SK-N-SH treated with all-trans-retinoic acid at 6 μM for 48 hours (cell line): ENCODE data around the gene AGBL3.
"Not testable (repeated sequence)": the region's sequence is repeated elsewhere in the genome, so short reads cannot be mapped to it uniquely, and the experiment has no call there.

Source experiments
- ATAC-seq: fragments of 200-7000 bp; cut with Tn5 transposase; 3 replicates; pipeline ENCODE4 v1.9.1; 2020; ENCODE audit warnings: mild to moderate bottlenecking, moderate library complexity
- ARNTL ChIP-seq: fragments of 450-650 bp; formaldehyde crosslinking; IDR thresholded peaks from 2 replicates; pipeline ENCODE4 v1.5.0; 2020; ENCODE audit warnings: low read depth, mild to moderate bottlenecking, moderate library complexity, borderline replicate concordance
- BACH2 ChIP-seq: fragments of 250-450 bp; sonication (Bioruptor Pico); IDR thresholded peaks from 2 replicates; pipeline ENCODE4 v1.9.0; 2021; ENCODE audit warnings: mild to moderate bottlenecking, borderline replicate concordance
- CREB5 ChIP-seq: fragments of 250-450 bp; sonication (Bioruptor Pico); IDR thresholded peaks from 2 replicates; pipeline ENCODE4 v1.5.1; 2020; ENCODE audit warnings: low read depth, mild to moderate bottlenecking, moderate library complexity
- CSDC2 ChIP-seq: fragments of 250-450 bp; sonication (Bioruptor Pico); IDR thresholded peaks from 2 replicates; pipeline ENCODE4 v1.5.0; 2020; ENCODE audit warnings: mild to moderate bottlenecking, moderate library complexity
- ESRRG ChIP-seq: fragments of 250-450 bp; sonication (Bioruptor Pico); IDR thresholded peaks from 2 replicates; pipeline ENCODE4 v1.6.1; 2021; ENCODE audit warnings: mild to moderate bottlenecking
- GLIS3 ChIP-seq: fragments of 250-450 bp; sonication (Bioruptor Pico); IDR thresholded peaks from 2 replicates; pipeline ENCODE4 v1.5.0; 2020; ENCODE audit warnings: mild to moderate bottlenecking, moderate library complexity
- ISL1 ChIP-seq: fragments of 250-450 bp; sonication (Bioruptor Pico); IDR thresholded peaks from 2 replicates; pipeline ENCODE4 v2.1.2; 2022; ENCODE audit warnings: mild to moderate bottlenecking, moderate library complexity
- OSR1 ChIP-seq: fragments of 250-450 bp; sonication (Bioruptor Pico); IDR thresholded peaks from 2 replicates; pipeline ENCODE4 v1.8.0; 2022; ENCODE audit warnings: moderate library complexity, mild to moderate bottlenecking, inconsistent platforms
- PPARA ChIP-seq: fragments of 250-450 bp; sonication (Bioruptor Pico); IDR thresholded peaks from 2 replicates; pipeline ENCODE4 v1.5.0; 2020; ENCODE audit warnings: mild to moderate bottlenecking, borderline replicate concordance
- RARB ChIP-seq: fragments of 250-450 bp; sonication (Bioruptor Pico); IDR thresholded peaks from 2 replicates; pipeline ENCODE4 v1.8.0; 2021; ENCODE audit warnings: mild to moderate bottlenecking, moderate library complexity
- SNAI2 ChIP-seq: fragments of 250-450 bp; sonication (Bioruptor Pico); IDR thresholded peaks from 2 replicates; pipeline ENCODE4 v1.5.0; 2020; ENCODE audit warnings: mild to moderate bottlenecking, moderate library complexity
- TCF4 ChIP-seq: fragments of 250-450 bp; sonication (Bioruptor Pico); IDR thresholded peaks from 2 replicates; pipeline ENCODE4 v1.8.0; 2021; ENCODE audit warnings: mild to moderate bottlenecking, moderate library complexity, borderline replicate concordance
- TOX ChIP-seq: fragments of 250-450 bp; sonication (Bioruptor Pico); IDR thresholded peaks from 2 replicates; pipeline ENCODE4 v1.8.0; 2021; ENCODE audit warnings: mild to moderate bottlenecking, moderate library complexity, borderline replicate concordance
- TSHZ2 ChIP-seq: fragments of 250-450 bp; sonication (Bioruptor Pico); IDR thresholded peaks from 2 replicates; pipeline ENCODE4 v1.5.0; 2020; ENCODE audit warnings: mild to moderate bottlenecking, moderate library complexity
- ZC3H10 ChIP-seq: fragments of 250-450 bp; sonication (Bioruptor Pico); IDR thresholded peaks from 2 replicates; pipeline ENCODE4 v1.5.1; 2021; ENCODE audit warnings: mild to moderate bottlenecking, moderate library complexity
- ZFP3 ChIP-seq: fragments of 250-450 bp; sonication (Bioruptor Pico); IDR thresholded peaks from 2 replicates; pipeline ENCODE4 v1.5.0; 2020; ENCODE audit warnings: mild to moderate bottlenecking, moderate library complexity
- ZFP30 ChIP-seq: fragments of 450-650 bp; formaldehyde crosslinking; IDR thresholded peaks from 2 replicates; pipeline ENCODE4 v1.5.0; 2022; ENCODE audit warnings: mild to moderate bottlenecking, moderate library complexity
- ZNF565 ChIP-seq: fragments of 450-650 bp; formaldehyde crosslinking; conservative IDR thresholded peaks from 2 replicates; pipeline ENCODE4 v1.5.0; 2020; ENCODE audit warnings: low read depth, mild to moderate bottlenecking, moderate library complexity
- ZNF70 ChIP-seq: fragments of 450-650 bp; formaldehyde crosslinking; IDR thresholded peaks from 2 replicates; pipeline ENCODE4 v1.5.0; 2020; ENCODE audit warnings: mild to moderate bottlenecking, moderate library complexity
- ZNF8 ChIP-seq: fragments of 450-650 bp; formaldehyde crosslinking; IDR thresholded peaks from 2 replicates; pipeline ENCODE4 v1.5.0; 2020; ENCODE audit warnings: mild to moderate bottlenecking, moderate library complexity
- TF ChIP-seq, protein P1 (sequence below): fragments of 250-450 bp; sonication (Bioruptor Pico); IDR thresholded peaks from 2 replicates; pipeline ENCODE4 v1.8.0; 2020; ENCODE audit warnings: mild to moderate bottlenecking, moderate library complexity, borderline replicate concordance
- TF ChIP-seq, protein P2 (sequence below): fragments of 250-450 bp; sonication (Bioruptor Pico); IDR thresholded peaks from 2 replicates; pipeline ENCODE4 v1.5.1; 2021; ENCODE audit warnings: mild to moderate bottlenecking, moderate library complexity
- TF ChIP-seq, protein P3 (sequence below): fragments of 250-450 bp; sonication (Bioruptor Pico); IDR thresholded peaks from 2 replicates; pipeline ENCODE4 v1.8.0; 2021; ENCODE audit warnings: low read depth, mild to moderate bottlenecking, moderate library complexity, borderline replicate concordance

Gene AGBL3

DNA sequence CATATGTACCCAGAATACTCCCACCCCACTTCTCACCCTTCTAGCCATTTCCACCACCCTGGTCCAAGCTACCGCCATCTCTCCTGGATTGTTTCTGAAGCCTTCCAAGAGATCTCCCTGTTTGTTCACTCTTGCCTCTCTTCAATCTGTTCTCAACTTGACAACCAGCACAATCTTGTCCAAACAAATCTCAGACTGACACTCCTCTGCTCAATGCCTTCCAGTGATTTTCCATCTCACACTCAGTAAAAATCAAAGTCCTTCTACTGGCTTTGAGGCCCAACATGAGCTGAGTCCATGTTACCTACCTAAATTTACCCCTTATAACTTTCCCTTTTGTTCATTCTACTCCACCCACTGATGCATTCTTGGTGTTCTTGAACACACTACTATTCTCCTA lies 128.3 kb downstream of the AGBL3 start:
- TF ChIP-seq CREB5 (CRISPR knock-in tag): no peak
- TF ChIP-seq ZC3H10: no peak
- TF ChIP-seq PPARA: no peak
- no peak for TF ChIP-seq TCF4 (CRISPR knock-in tag)
- TF ChIP-seq CSDC2 (CRISPR knock-in tag): no peak
- TF ChIP-seq, protein P1, sequence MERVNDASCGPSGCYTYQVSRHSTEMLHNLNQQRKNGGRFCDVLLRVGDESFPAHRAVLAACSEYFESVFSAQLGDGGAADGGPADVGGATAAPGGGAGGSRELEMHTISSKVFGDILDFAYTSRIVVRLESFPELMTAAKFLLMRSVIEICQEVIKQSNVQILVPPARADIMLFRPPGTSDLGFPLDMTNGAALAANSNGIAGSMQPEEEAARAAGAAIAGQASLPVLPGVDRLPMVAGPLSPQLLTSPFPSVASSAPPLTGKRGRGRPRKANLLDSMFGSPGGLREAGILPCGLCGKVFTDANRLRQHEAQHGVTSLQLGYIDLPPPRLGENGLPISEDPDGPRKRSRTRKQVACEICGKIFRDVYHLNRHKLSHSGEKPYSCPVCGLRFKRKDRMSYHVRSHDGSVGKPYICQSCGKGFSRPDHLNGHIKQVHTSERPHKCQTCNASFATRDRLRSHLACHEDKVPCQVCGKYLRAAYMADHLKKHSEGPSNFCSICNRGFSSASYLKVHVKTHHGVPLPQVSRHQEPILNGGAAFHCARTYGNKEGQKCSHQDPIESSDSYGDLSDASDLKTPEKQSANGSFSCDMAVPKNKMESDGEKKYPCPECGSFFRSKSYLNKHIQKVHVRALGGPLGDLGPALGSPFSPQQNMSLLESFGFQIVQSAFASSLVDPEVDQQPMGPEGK (CRISPR knock-in tag): no peak
- no peak for TF ChIP-seq OSR1 (CRISPR knock-in tag)
- TF ChIP-seq TSHZ2 (CRISPR knock-in tag): no peak
- no peak for TF ChIP-seq RARB (CRISPR knock-in tag)
- TF ChIP-seq ESRRG (CRISPR knock-in tag): no peak
- TF ChIP-seq ZNF565 (CRISPR knock-in tag): no peak
- TF ChIP-seq ARNTL: no peak
- TF ChIP-seq ZFP30 (CRISPR knock-in tag): no peak
- no peak for TF ChIP-seq GLIS3 (CRISPR knock-in tag)
- TF ChIP-seq BACH2: no peak
- TF ChIP-seq TOX (CRISPR knock-in tag): no peak
- TF ChIP-seq ZFP3 (CRISPR knock-in tag): no peak
- no peak for TF ChIP-seq SNAI2 (CRISPR knock-in tag)
- no peak for TF ChIP-seq ISL1 (CRISPR knock-in tag)
- TF ChIP-seq ZNF8: no peak
- ATAC-seq: no peak

- no peak for TF ChIP-seq GLIS3 (CRISPR knock-in tag)
- ATAC-seq: no peak
Observed at GRCh38 chr7:135117096-135117495, 130.8 kb downstream of the AGBL3 start.

- TF ChIP-seq ZFP30 (CRISPR knock-in tag) (no peak), CREB5 (CRISPR knock-in tag) (no peak), TOX (CRISPR knock-in tag) (no peak), CSDC2 (CRISPR knock-in tag) (no peak), TCF4 (CRISPR knock-in tag) (no peak), PPARA (no peak), ZC3H10 (no peak), GLIS3 (CRISPR knock-in tag) (no peak), ISL1 (CRISPR knock-in tag) (no peak), ZFP3 (CRISPR knock-in tag) (no peak), ZNF565 (CRISPR knock-in tag) (no peak), ARNTL (no peak), RARB (CRISPR knock-in tag) (no peak), ZNF8 (no peak), OSR1 (CRISPR knock-in tag) (no peak), ZNF70 (no peak), ESRRG (CRISPR knock-in tag) (no peak)
- TF ChIP-seq, protein P2, sequence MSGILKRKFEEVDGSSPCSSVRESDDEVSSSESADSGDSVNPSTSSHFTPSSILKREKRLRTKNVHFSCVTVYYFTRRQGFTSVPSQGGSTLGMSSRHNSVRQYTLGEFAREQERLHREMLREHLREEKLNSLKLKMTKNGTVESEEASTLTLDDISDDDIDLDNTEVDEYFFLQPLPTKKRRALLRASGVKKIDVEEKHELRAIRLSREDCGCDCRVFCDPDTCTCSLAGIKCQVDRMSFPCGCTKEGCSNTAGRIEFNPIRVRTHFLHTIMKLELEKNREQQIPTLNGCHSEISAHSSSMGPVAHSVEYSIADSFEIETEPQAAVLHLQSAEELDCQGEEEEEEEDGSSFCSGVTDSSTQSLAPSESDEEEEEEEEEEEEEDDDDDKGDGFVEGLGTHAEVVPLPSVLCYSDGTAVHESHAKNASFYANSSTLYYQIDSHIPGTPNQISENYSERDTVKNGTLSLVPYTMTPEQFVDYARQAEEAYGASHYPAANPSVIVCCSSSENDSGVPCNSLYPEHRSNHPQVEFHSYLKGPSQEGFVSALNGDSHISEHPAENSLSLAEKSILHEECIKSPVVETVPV (CRISPR knock-in tag): no peak
- TF ChIP-seq, protein P1 (CRISPR knock-in tag): no peak
- TF ChIP-seq, protein P3, sequence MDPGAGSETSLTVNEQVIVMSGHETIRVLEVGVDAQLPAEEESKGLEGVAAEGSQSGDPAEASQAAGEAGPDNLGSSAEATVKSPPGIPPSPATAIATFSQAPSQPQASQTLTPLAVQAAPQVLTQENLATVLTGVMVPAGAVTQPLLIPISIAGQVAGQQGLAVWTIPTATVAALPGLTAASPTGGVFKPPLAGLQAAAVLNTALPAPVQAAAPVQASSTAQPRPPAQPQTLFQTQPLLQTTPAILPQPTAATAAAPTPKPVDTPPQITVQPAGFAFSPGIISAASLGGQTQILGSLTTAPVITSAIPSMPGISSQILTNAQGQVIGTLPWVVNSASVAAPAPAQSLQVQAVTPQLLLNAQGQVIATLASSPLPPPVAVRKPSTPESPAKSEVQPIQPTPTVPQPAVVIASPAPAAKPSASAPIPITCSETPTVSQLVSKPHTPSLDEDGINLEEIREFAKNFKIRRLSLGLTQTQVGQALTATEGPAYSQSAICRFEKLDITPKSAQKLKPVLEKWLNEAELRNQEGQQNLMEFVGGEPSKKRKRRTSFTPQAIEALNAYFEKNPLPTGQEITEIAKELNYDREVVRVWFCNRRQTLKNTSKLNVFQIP (CRISPR knock-in tag): no peak
- no peak for ATAC-seq
Observed at GRCh38 chr7:135121868-135122267, 135.6 kb downstream of the AGBL3 start.

DNA sequence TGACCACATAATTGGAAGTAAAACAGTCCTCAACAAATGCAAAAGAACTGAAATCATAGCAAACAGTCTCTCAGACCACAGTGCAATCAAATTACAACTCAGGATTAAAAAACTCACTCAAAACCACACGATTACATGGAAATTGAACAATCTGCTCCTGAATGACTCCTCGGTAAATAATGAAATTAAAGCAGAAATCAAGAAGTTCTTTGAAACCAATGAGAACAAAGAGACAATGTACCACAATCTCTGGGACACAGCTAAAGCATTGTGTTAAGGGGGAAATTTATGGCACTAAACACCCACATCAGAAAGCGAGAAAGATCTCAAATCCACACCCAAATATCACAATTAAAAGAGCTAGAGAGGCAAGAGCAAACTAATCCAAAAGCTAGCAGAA lies 138.3 kb downstream of the AGBL3 start:
- ATAC-seq: not testable (repeated sequence)
